ENCODE measurements around the gene LST1.
A peak's percentile ranks its signal among the peaks of the same experiment; 100 is the strongest.

Gene LST1

DNA sequence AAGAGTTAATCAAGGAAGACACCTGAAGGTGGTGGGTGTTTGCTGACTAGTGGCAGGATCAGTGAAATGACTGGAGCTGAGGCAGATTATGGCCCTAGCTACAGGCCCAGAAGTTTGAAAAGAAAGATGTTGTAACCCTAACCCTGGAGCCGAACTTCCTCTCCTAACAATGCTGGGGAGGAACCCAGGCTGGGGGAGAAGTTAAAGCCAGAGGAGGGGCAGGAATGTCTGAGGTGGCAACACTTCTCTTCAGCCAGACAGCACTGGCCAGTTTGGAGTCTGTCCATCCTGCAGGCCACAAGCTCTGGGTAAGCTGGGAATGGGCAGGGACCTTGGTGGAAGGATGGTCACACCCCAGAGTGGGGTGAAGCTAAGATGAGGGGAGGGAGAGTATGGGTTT, at the start of gene LST1:
Gene LST1, plus strand, starts transcription at position 270 of the 400 bp plus-strand sequence. CDS start 1,023 bp downstream, outside the sequence.
- Histone ChIP-seq H3K27ac (ENCODE audit: low read depth, low read length) (peak within 1 kb of the TSS; percentile 63), H3K79me2 (ENCODE audit: insufficient read depth, low read length) (peaks cover 12% of the 10 kb centered on the region), H3F3A (ENCODE audit: insufficient read depth) (peaks cover 52% of the 10 kb centered on the region), H3K9me3 (ENCODE audit: insufficient read depth, low read length) (no peaks in the 10 kb centered on the region), H3K36me3 (ENCODE audit: low read length) (no peaks in the 10 kb centered on the region; the same call in 1 of the 2 replicates), H3K9me2 (replicated peaks; ENCODE audit: insufficient read depth, low read length) (no peaks in the 10 kb centered on the region), H3K9ac (ENCODE audit: low read length) (peak within 1 kb of the TSS; percentile 31), H3K27me3 (ENCODE audit: low read length) (no peaks in the 10 kb centered on the region), H3K4me3 (ENCODE audit: insufficient read depth, low read length, poor library complexity, severe bottlenecking) (no peak within 1 kb of the TSS), H2AFZ (ENCODE audit: low read depth, low read length, severe bottlenecking) (peak within 1 kb of the TSS; percentile 1), H3K4me2 (ENCODE audit: low read depth, low read length, poor library complexity, severe bottlenecking) (peak within 1 kb of the TSS; percentile 27), H4K20me1 (ENCODE audit: low read depth, low read length) (no peaks in the 10 kb centered on the region)
- no peak for TF ChIP-seq CTCF (IDR thresholded peaks at IDR 0.05; ENCODE audit: insufficient read depth, low read length, poor library complexity, severe bottlenecking)
- TF ChIP-seq EZH2phosphoT487 (conservative IDR thresholded peaks at IDR 0.05; ENCODE audit: low read length), result no peak

DNA sequence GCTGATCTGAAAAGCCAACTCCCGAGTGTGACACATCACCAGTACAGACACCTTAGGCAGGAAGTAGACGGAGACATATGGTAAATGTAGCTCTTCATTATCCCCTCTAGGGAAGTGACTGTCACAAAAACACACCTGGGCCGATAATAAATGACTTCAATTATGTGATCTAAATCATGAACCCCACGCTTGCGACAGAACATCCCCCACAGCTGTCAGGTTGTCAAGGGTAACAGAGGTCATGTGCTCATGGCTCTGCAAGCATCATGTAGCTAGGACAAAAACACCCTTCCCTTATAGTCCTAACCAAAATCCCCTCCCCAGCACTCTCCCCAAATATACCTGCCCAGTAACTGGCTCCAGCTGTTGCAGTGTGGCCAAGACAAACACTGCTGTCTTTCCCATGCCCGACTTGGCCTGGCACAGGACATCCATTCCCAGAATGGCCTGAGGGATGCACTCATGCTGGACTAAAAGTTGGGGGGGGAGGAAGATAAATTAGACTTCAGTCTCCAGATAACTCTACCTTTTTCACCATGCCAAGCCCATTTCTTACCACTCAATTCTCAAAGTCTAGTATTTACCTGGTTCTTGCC, 47.2 kb upstream of the LST1 start:
- H2AFZ ChIP-seq (ENCODE audit: low read depth, low read length, severe bottlenecking), result no peak overlapping the region
- peaks cover 60% of the 10 kb centered on the region for H4K20me1 ChIP-seq (ENCODE audit: low read depth, low read length)
- H3K4me2 ChIP-seq (ENCODE audit: low read depth, low read length, poor library complexity, severe bottlenecking), result peak overlapping the region; percentile 83
- H3K9ac ChIP-seq (ENCODE audit: low read length), result peak overlapping the region; percentile 79; the same call in 1 of the 2 replicates
- H3K36me3 ChIP-seq (ENCODE audit: low read length), result peaks cover 67% of the 10 kb centered on the region
- H3F3A ChIP-seq (ENCODE audit: insufficient read depth), result peaks cover 44% of the 10 kb centered on the region
- no peaks in the 10 kb centered on the region for H3K9me2 ChIP-seq (replicated peaks; ENCODE audit: insufficient read depth, low read length)
- H3K9me3 ChIP-seq (ENCODE audit: insufficient read depth, low read length), result no peaks in the 10 kb centered on the region
- no peaks in the 10 kb centered on the region for H3K27me3 ChIP-seq (ENCODE audit: low read length)
- no peak overlapping the region for H3K27ac ChIP-seq (ENCODE audit: low read depth, low read length)
- TF ChIP-seq EZH2phosphoT487 (conservative IDR thresholded peaks at IDR 0.05; ENCODE audit: low read length) (no peak), CTCF (IDR thresholded peaks at IDR 0.05; ENCODE audit: insufficient read depth, low read length, poor library complexity, severe bottlenecking) (no peak)
- peaks cover 71% of the 10 kb centered on the region for H3K79me2 ChIP-seq (ENCODE audit: insufficient read depth, low read length)
- no peak overlapping the region for H3K4me3 ChIP-seq (ENCODE audit: insufficient read depth, low read length, poor library complexity, severe bottlenecking)

- Histone ChIP-seq H3K4me3 (ENCODE audit: insufficient read depth, low read length, poor library complexity, severe bottlenecking) (peak overlapping the region; percentile 66), H3F3A (ENCODE audit: insufficient read depth) (peaks cover 44% of the 10 kb centered on the region), H3K9me2 (replicated peaks; ENCODE audit: insufficient read depth, low read length) (no peaks in the 10 kb centered on the region), H3K36me3 (ENCODE audit: low read length) (peaks cover 50% of the 10 kb centered on the region), H4K20me1 (ENCODE audit: low read depth, low read length) (peaks cover 44% of the 10 kb centered on the region), H3K4me2 (ENCODE audit: low read depth, low read length, poor library complexity, severe bottlenecking) (peak overlapping the region; percentile 83), H3K9me3 (ENCODE audit: insufficient read depth, low read length) (no peaks in the 10 kb centered on the region), H2AFZ (ENCODE audit: low read depth, low read length, severe bottlenecking) (no peak overlapping the region), H3K9ac (ENCODE audit: low read length) (peak overlapping the region; percentile 79), H3K27ac (ENCODE audit: low read depth, low read length) (peak overlapping the region; percentile 83), H3K79me2 (ENCODE audit: insufficient read depth, low read length) (peaks cover 62% of the 10 kb centered on the region), H3K27me3 (ENCODE audit: low read length) (no peaks in the 10 kb centered on the region)
- TF ChIP-seq EZH2phosphoT487 (conservative IDR thresholded peaks at IDR 0.05; ENCODE audit: low read length) (no peak), CTCF (IDR thresholded peaks at IDR 0.05; ENCODE audit: insufficient read depth, low read length, poor library complexity, severe bottlenecking) (no peak)
Measured at GRCh38 chr6:31540640-31541039, 45.4 kb upstream of the LST1 start.
